Transverse colon (tissue), 4 donors: ENCODE measurements around the gene KIF2C. TPM values are rescaled to one million over a fixed set of nuclear protein-coding genes. Genes with fewer than 3 reads are reported as not detected.
"Not testable (repeated sequence)": the region's sequence is repeated elsewhere in the genome, so short reads cannot be mapped to it uniquely, and the experiment has no call there.

ENCODE experiments used
- DNase-seq: peaks from one replicate; pipeline ENCODE4 v3.0.0-alpha.2; 2019
- H3K27ac ChIP-seq, 4 donors: fragments of 200-600 bp; sonication (generic); 2 replicates each; pipeline ENCODE4 v1.5.1; 2016 to 2018; ENCODE audit warnings: inconsistent platforms in 4 of 4
- H3K27me3 ChIP-seq: fragments of 200-600 bp; sonication (generic); 2 replicates; pipeline ENCODE4 v1.5.1; 2017; ENCODE audit warnings: inconsistent platforms
- H3K36me3 ChIP-seq, 4 donors: fragments of 200-600 bp; sonication (generic); 2 replicates each; pipeline ENCODE4 v1.5.1; 2017 to 2019; ENCODE audit warnings: inconsistent platforms in 4 of 4
- H3K4me1 ChIP-seq, 4 donors: fragments of 200-600 bp; sonication (generic); 2 replicates each; pipeline ENCODE4 v1.5.1; 2017 to 2020; ENCODE audit warnings: inconsistent platforms in 4 of 4
- H3K4me3 ChIP-seq, 4 donors: fragments of 200-600 bp; sonication (generic); 1 replicate in 1 of 4; 2 replicates in 3 of 4; pipeline versions ENCODE4 v1.5.1 to v1.6.1; 2017 to 2019; ENCODE audit warnings: inconsistent platforms in 4 of 4
- H3K9me3 ChIP-seq, 2 donors: fragments of 200-600 bp; sonication (generic); 2 replicates each; pipeline ENCODE4 v1.5.1; 2017 to 2019; ENCODE audit warnings: inconsistent platforms in 2 of 2
- EP300 ChIP-seq: sonication (generic); formaldehyde crosslinking; IDR thresholded peaks from one replicate; pipeline ENCODE4 v1.6.1; 2017; ENCODE audit warnings: antibody characterized with exemption, low read depth
- POLR2A ChIP-seq: fragments of 450-650 bp; IDR thresholded peaks from one replicate; pipeline ENCODE4 v1.6.1; 2016; ENCODE audit warnings: antibody characterized with exemption, mild to moderate bottlenecking, moderate library complexity
- POLR2AphosphoS5 ChIP-seq, 3 donors: sonication (generic); formaldehyde crosslinking; IDR thresholded peaks; one replicate each; pipeline ENCODE4 v1.6.1; 2016; ENCODE audit warnings: antibody characterized with exemption in 3 of 3
- WGBS, 2 donors: methylation state at CpG; one replicate each; pipeline ENCODE4 v1.1.5; 2018; ENCODE audit warnings: low coverage in 1 of 2; 5-methylcytosine and 5-hydroxymethylcytosine counted together
- in situ Hi-C, 4 donors: fragments of 200-750 bp; cut with MboI; loops; one replicate each; pipeline versions ENCODE4 v1.15.0 to v1.15.1; 2017; ENCODE audit warnings: low sequenced_read_pairs in 3 of 4, low pct_ligation_motif_present in 1 of 4, low pct_unique_long_range_greater_than_20kb in 1 of 4
- intact Hi-C: fragments of 100-400 bp; cut with DNase I; formaldehyde crosslinking; loops from one replicate; pipeline ENCODE4 v1.15.1; 2023; ENCODE audit warnings: low total_unique reads
- total RNA-seq, 4 donors: library from RNA; depleted of rRNA; stranded (reverse); fragments of >200 nt; gene quantifications; one replicate each; pipeline ENCODE4 v1.1.0, GENCODE V29; 2016
- TF ChIP-seq, protein P1 (sequence below), 5 experiments: fragments of 200-600 bp in 3 of 5; fragments of 450-650 bp in 2 of 5; sonication (generic) in 3 of 5; IDR thresholded peaks; 1 replicate in 2 of 5; 2 replicates in 3 of 5; pipeline ENCODE4 v1.5.1; 2016 to 2017; ENCODE audit warnings: antibody characterized with exemption in 5 of 5, inconsistent platforms in 3 of 5, mild to moderate bottlenecking in 2 of 5, moderate library complexity in 1 of 5

KIF2C gene
- total RNA-seq, 4 donors from 2014 or later: 0.95 to 8.0 (median 1.9) TPM; not detected in 1

DNA sequence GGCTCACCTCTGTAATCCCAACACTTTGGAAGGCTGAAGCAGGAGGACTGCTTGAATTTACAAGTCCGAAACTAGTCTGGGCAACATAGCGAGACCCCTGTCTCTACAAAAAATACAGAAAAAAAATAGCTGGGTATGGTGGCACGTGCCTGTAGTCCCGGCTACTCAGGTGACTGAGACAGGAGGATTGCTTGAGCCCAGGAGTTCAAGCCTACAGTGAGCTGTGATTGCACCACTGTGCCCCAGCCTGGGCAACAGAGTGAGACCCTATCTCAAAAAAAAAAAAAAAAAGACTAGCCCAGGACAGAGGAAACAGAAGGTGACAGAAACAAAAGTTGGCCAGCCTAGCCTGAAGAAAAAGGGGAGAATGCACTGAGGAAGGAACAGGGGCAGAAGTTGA, 44.0 kb upstream of the KIF2C start:
- no peak overlapping the region for H3K4me3 ChIP-seq
- no peak for TF ChIP-seq EP300
- no peak for TF ChIP-seq POLR2AphosphoS5 (IDR thresholded peaks at IDR 0.05)
- TF ChIP-seq POLR2A: no peak
- TF ChIP-seq, protein P1, sequence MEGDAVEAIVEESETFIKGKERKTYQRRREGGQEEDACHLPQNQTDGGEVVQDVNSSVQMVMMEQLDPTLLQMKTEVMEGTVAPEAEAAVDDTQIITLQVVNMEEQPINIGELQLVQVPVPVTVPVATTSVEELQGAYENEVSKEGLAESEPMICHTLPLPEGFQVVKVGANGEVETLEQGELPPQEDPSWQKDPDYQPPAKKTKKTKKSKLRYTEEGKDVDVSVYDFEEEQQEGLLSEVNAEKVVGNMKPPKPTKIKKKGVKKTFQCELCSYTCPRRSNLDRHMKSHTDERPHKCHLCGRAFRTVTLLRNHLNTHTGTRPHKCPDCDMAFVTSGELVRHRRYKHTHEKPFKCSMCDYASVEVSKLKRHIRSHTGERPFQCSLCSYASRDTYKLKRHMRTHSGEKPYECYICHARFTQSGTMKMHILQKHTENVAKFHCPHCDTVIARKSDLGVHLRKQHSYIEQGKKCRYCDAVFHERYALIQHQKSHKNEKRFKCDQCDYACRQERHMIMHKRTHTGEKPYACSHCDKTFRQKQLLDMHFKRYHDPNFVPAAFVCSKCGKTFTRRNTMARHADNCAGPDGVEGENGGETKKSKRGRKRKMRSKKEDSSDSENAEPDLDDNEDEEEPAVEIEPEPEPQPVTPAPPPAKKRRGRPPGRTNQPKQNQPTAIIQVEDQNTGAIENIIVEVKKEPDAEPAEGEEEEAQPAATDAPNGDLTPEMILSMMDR (IDR thresholded peaks at IDR 0.05): no peak
- no peaks in the 10 kb centered on the region for H3K27me3 ChIP-seq
- DNase-seq: no peak
- in situ Hi-C loops: no loop called here
- WGBS, 2 donors: 83 to 90% methylated on average over 4 of the region's 4 CpGs
- no peaks in the 10 kb centered on the region for H3K4me1 ChIP-seq
- H3K9me3 ChIP-seq: no peaks in the 10 kb centered on the region
- no peak overlapping the region for H3K27ac ChIP-seq
- no peaks in the 10 kb centered on the region for H3K36me3 ChIP-seq
- intact Hi-C loops: no loop called here

DNA sequence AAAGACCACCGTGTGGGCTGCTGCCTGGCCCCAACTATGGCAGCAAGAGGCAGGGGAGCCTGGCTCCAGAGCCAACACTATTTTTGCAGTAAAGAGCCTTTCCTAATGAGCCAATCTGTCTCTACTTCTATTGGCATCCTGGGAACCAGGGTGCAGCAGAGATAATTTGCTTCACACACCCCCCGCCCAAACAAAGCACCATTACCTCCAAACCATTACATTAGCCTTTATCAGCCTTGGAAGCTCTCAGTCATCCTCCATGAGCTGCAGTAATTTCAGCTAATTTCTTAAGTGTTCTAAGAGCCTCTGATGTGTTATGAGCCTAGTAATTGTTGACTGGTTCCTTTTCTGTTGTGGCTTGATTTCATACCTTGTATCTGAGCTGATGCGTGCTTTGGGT, 43.5 kb upstream of the KIF2C start:
- 81 to 90% methylated on average over 2 to 3 of the region's 3 CpGs for WGBS, 2 donors
- Histone ChIP-seq H3K9me3 (no peaks in the 10 kb centered on the region), H3K27ac (no peak overlapping the region), H3K36me3 (no peaks in the 10 kb centered on the region), H3K27me3 (no peaks in the 10 kb centered on the region), H3K4me1 (no peaks in the 10 kb centered on the region), H3K4me3 (no peak overlapping the region)
- no peak for DNase-seq
- in situ Hi-C loops: no loop called here
- intact Hi-C loops: no loop called here
- TF ChIP-seq POLR2AphosphoS5 (IDR thresholded peaks at IDR 0.05): no peak
- no peak for TF ChIP-seq POLR2A
- TF ChIP-seq, protein P1 (IDR thresholded peaks at IDR 0.05): no peak
- no peak for TF ChIP-seq EP300

DNA sequence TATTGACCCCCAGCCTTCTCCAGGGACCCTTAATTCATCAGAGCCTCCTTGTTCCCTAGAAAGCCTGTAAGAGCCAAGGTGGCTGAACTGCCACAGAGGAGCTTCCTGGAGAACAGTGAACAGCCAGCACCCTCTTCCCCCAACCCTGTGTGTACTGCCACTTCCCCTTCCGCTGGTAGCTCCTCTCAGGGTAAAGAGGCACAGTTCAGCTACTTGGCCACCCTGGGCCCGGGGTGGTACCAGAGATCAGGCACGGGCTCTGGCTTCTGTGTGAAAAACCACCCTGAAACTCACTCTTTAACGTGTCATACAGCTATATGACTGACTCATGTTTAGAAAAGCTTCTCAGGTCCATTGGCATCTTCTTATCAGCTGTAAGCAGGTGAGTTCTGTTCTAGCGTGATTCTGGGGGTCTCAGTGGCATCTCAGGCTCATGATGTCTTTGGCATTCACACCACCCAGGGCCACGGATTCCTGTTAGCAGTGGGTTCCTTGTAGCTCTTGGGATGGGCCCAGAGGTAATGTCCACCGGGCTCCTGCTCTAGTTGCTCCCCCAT, 42.8 kb upstream of the KIF2C start:
- WGBS, 2 donors: 79% methylated on average over 7 of the region's 7 CpGs; no CpG with 5 or more reads in 1 of the 2 donors
- H3K27ac ChIP-seq: no peak overlapping the region
- TF ChIP-seq EP300 (no peak), POLR2A (no peak), POLR2AphosphoS5 (IDR thresholded peaks at IDR 0.05) (no peak)
- TF ChIP-seq, protein P1 (IDR thresholded peaks at IDR 0.05): no peak
- in situ Hi-C loops (no loop called here), intact Hi-C loops (no loop called here)
- no peaks in the 10 kb centered on the region for H3K36me3 ChIP-seq
- H3K4me1 ChIP-seq: no peaks in the 10 kb centered on the region
- H3K9me3 ChIP-seq: no peaks in the 10 kb centered on the region
- no peak overlapping the region for H3K4me3 ChIP-seq
- H3K27me3 ChIP-seq: no peaks in the 10 kb centered on the region
- no peak for DNase-seq

DNA sequence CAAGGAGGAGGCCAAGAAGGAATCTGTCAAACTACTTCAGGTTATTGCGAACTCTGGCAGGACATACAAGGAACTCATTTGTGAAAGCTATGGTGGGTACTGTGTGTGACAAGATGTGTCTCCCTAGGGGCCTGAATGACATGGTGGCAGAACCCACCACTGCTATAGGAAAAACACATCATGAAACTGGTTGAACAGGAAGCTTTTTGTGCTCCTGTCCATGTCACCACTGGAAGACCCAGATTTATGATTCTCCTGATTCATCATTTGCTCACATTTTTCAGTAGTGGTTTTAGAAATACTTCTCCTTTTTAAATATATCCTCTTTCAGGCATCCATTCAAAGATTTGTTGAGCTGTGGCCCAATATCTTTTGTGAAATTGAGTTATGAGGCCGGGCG, 41.5 kb upstream of the KIF2C start:
- no peak overlapping the region for H3K27ac ChIP-seq
- H3K36me3 ChIP-seq: no peaks in the 10 kb centered on the region
- no peaks in the 10 kb centered on the region for H3K27me3 ChIP-seq
- WGBS, 2 donors: 87 to 100% methylated on average over 1 to 3 of the region's 3 CpGs
- TF ChIP-seq POLR2AphosphoS5 (IDR thresholded peaks at IDR 0.05) (no peak), POLR2A (no peak), EP300 (no peak)
- TF ChIP-seq, protein P1 (IDR thresholded peaks at IDR 0.05): no peak
- no peak for DNase-seq
- H3K4me1 ChIP-seq: no peaks in the 10 kb centered on the region
- intact Hi-C loops: no loop called here
- H3K9me3 ChIP-seq: no peaks in the 10 kb centered on the region
- in situ Hi-C loops: no loop called here
- H3K4me3 ChIP-seq: no peak overlapping the region

- intact Hi-C loops, DNase-seq: not testable (repeated sequence)
- 81 to 91% methylated on average over 9 of the region's 9 CpGs for WGBS, 2 donors
Observed at GRCh38 chr1:44699375-44699774, 40.3 kb upstream of the KIF2C start.

More at GRCh38 chr1:44699375-44699774, 40.3 kb upstream of the KIF2C start:
- in situ Hi-C loops, H3K4me3 ChIP-seq, H3K27me3 ChIP-seq, H3K27ac ChIP-seq, H3K9me3 ChIP-seq, H3K4me1 ChIP-seq, H3K36me3 ChIP-seq: not testable (repeated sequence)
